Lung (tissue), 12 donors: Measurements from ENCODE around the gene SSH3. TPM values are rescaled to one million over a fixed set of nuclear protein-coding genes. Genes with fewer than 3 reads are reported as not detected.

Experiments used
- ATAC-seq: fragments of 200-7000 bp; cut with Tn5 transposase; one replicate; pipeline ENCODE4 v1.9.1; 2020; ENCODE audit warnings: moderate number of reproducible peaks; ENCODE audit not compliant: insufficient read depth, low FRiP score
- DNase-seq, 3 donors: peaks; one replicate each; pipeline ENCODE4 v3.0.0-alpha.2; 2013 to 2017
- H3K27ac ChIP-seq, 2 donors: one replicate each; pipeline ENCODE4 v1.5.1; 2013; ENCODE audit warnings: mild to moderate bottlenecking in 2 of 2, moderate library complexity in 2 of 2, control low read depth in 1 of 2, inconsistent platforms in 1 of 2, low read depth in 1 of 2, low read length in 1 of 2
- H3K27me3 ChIP-seq, 3 donors: one replicate each; pipeline ENCODE4 v1.5.1; 2013; ENCODE audit warnings: low read length in 2 of 3; ENCODE audit not compliant: control insufficient read depth in 3 of 3, insufficient read depth in 3 of 3
- H3K36me3 ChIP-seq, 4 donors: one replicate each; pipeline ENCODE4 v1.5.1; 2013; ENCODE audit warnings: low read length in 4 of 4, mild to moderate bottlenecking in 1 of 4, moderate library complexity in 1 of 4; ENCODE audit not compliant: control insufficient read depth in 4 of 4, insufficient read depth in 4 of 4
- H3K4me1 ChIP-seq, 5 donors: one replicate each; pipeline ENCODE4 v1.5.1; 2013; ENCODE audit warnings: low read length in 5 of 5, mild to moderate bottlenecking in 2 of 5, moderate library complexity in 1 of 5; ENCODE audit not compliant: control insufficient read depth in 5 of 5, insufficient read depth in 5 of 5
- H3K4me3 ChIP-seq: one replicate; pipeline ENCODE4 v1.5.1; 2013; ENCODE audit warnings: mild to moderate bottlenecking, control low read depth, moderate library complexity
- H3K9ac ChIP-seq, 2 donors: one replicate each; pipeline ENCODE4 v1.5.1; 2013; ENCODE audit warnings: low read length in 2 of 2, control low read depth in 1 of 2; ENCODE audit not compliant: insufficient read depth in 1 of 2
- H3K9me3 ChIP-seq, 4 donors: one replicate each; pipeline ENCODE4 v1.5.1; 2013; ENCODE audit warnings: low read length in 3 of 4, mild to moderate bottlenecking in 1 of 4, moderate library complexity in 1 of 4; ENCODE audit not compliant: control insufficient read depth in 4 of 4, insufficient read depth in 3 of 4
- CTCF ChIP-seq: IDR thresholded peaks from 2 replicates; pipeline ENCODE4 v1.5.1; 2012; ENCODE audit warnings: mild to moderate bottlenecking; ENCODE audit errors: control extremely low read depth, extremely low read depth
- WGBS, 2 donors: extraction: QIAGEN DNeasy Blood & Tissue Kit; methylation state at CpG; one replicate each; pipeline ENCODE4 v1.1.7; 2013; 5-methylcytosine and 5-hydroxymethylcytosine counted together
- polyA plus RNA-seq, 2 donors: library from polyadenylated mRNA; stranded (reverse); fragments of 200-250 nt; gene quantifications; one replicate each; pipeline ENCODE4 v1.2.1, GENCODE V29; 2013
- total RNA-seq, 2 donors: library from RNA; depleted of rRNA in 1 of 2; stranded (reverse); fragments of >200 nt in 1 of 2; gene quantifications; one replicate each; pipeline ENCODE4 v1.2.1, GENCODE V29; 2014 to 2021
- donor health status: control.
- donor health status: control.
- donor health status: Bipolar disorder and iron deficiency.
- donor health status: healthy.
- donor health status: DM: yes; HTN: yes; CAD: no.

SSH3 gene
- total and polyA plus RNA-seq, 4 donors, result 19.0 to 42.7 (median 27.2) TPM

DNA sequence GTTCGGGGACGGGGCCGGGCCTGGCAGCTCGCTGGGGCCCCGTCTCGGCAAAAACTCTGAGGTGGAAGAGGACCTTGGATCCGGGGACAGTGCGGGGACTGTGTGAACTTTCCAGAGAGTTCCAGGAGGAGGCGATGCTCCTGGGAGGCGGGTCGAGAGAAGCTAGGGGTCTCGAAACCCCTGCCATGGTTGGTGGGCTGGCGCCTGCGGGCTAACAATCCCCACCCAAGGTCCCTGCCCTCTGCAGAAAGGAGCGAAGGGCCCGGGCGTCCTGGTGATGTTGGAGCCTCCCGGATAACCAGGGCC, 41.7 kb upstream of the SSH3 start:
- no peak overlapping the region for H3K4me3 ChIP-seq
- 18 to 52% methylated on average over 12 to 18 of the region's 18 CpGs for WGBS, 2 donors
- H3K9ac ChIP-seq, result no peak overlapping the region
- peaks cover 0 to 12% (median 7%) of the 10 kb centered on the region in 5 donors for H3K4me1 ChIP-seq
- ATAC-seq (no peak), DNase-seq (no peak)
- H3K36me3 ChIP-seq, result peaks cover 0 to 7% (median 3%) of the 10 kb centered on the region in 4 donors
- TF ChIP-seq CTCF, result no peak
- no peaks in the 10 kb centered on the region for H3K27me3 ChIP-seq
- no peaks in the 10 kb centered on the region for H3K9me3 ChIP-seq
- no peak overlapping the region for H3K27ac ChIP-seq

DNA sequence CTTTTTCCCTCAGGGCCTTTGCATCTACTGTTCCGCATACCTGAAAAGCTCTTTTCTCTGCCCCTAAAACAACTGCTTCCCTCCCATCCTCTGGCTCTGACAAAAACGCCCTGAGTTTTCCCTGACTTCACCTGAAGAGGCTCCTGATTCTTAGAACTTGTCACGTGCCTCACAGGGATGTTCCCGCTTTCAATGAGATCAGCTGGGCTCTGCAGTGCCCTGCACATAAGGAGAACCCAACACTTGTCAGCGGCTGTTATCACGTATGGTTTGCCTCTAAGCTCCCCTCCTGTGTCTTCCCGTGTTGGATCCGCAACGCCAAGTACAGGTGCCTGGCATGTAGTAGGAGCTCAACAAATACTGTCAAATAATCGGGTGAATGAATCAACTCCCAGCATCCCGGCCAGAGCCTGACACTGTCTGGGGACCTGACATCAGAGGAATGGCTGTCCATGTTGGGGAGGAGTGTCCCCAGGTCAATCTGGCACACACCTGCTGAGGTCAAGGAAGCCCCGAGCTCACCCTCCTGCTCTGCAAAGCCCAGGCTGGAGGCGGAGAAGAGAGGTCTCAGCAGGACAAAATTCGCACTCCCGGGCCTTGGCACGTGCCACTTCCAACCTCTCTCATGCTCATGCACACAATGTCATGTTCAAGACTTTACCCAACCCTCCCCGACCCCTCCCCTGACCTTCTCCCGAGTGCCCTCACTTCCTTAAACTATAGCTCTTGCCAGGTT, 41.2 kb upstream of the SSH3 start:
- no peak overlapping the region for H3K9ac ChIP-seq
- no peak for TF ChIP-seq CTCF
- WGBS, 2 donors, result 51 to 53% methylated on average over 18 of the region's 18 CpGs
- no peak overlapping the region for H3K27ac ChIP-seq
- peaks cover 0 to 13% (median 7%) of the 10 kb centered on the region in 5 donors for H3K4me1 ChIP-seq
- ATAC-seq, result no peak
- no peaks in the 10 kb centered on the region for H3K27me3 ChIP-seq
- peaks cover 0 to 6% (median 0%) of the 10 kb centered on the region in 4 donors for H3K36me3 ChIP-seq
- H3K9me3 ChIP-seq, result no peaks in the 10 kb centered on the region
- H3K4me3 ChIP-seq, result no peak overlapping the region
- no peak for DNase-seq

DNA sequence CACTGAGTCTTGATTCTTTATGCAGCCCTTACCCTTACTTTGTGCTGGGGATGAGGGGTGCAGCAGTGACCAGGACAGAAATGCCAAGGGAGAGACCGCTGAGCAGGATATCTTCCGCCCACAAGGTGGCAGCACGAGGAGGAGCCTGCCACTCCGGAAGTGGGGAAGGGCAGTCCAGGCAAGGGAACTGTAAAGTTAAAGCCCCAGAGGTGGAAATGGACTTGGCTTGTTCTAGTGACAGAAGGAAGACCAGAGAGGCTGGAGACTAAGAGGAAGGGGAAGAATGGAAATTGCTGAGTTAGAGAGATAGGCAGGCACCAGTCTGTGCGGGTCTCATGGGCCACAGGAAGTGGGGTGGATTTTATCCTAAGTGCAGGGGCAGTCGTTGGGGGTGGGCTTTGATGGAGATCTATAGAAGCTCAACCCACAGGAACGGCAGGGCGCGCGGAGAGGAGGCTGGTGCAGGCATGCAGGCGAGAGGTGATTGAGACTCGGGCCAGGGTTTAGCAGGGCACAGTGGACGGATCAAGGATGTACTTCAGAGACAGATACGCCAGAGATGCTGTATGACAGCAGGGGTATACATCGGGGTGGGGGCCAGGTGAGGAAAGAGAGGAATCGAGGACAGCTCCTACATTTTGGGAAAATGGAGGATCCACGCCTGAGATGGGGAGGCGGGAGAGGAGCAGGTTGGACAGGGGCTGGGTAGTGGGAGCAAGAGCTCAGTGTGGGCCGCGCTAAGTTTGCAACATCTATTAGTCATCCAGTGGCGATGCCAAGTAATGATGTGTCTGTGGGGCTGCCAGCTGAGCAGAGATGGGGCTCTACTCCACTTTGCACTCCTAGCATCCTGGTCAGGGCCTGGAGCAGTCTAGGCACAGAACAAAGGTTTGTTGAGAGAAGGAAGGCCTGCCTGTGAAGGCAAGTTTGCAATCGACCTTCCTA, 40.3 kb upstream of the SSH3 start:
- Histone ChIP-seq H3K27me3 (no peaks in the 10 kb centered on the region), H3K4me3 (no peak overlapping the region), H3K9ac (no peak overlapping the region), H3K9me3 (no peaks in the 10 kb centered on the region), H3K36me3 (peaks cover 0 to 3% (median 0%) of the 10 kb centered on the region in 4 donors), H3K4me1 (peaks cover 0 to 22% (median 9%) of the 10 kb centered on the region in 5 donors), H3K27ac (peak overlapping the region in 1 of 2 donors; percentile 74)
- ATAC-seq (peak; percentile 67), DNase-seq (peak; percentile 86 to 88 (median 86))
- peak; percentile 75 for TF ChIP-seq CTCF
- 33 to 42% methylated on average over 22 of the region's 22 CpGs for WGBS, 2 donors
